DMS 273 (cell line): ENCODE data around the gene SAMSN1.

Source experiments
- DNase-seq: peaks from one replicate; lab custom pipeline; 2025; ENCODE audit not compliant: unreplicated experiment; lab: John Stamatoyannopoulos, UW

Gene SAMSN1

DNA sequence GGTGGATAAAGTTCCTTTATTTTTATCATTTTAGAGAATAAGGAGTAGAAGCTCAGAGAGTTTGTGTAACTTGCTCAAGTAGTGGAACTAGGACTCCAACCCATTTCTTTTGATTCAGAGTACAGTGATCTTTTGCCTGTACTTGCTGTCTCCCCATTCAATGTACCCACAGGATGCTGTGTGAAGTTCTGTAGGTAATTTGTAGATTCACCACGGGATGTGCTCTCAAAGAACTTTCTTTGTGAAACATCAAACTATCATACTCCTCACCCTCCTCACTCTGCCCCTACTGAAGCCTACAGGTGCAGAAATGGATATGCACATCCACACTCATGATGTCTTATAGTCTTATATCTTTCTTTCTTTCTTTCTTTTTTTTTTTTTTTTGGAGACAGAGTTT, 97.3 kb downstream of the SAMSN1 start:
- no peak for DNase-seq

DNA sequence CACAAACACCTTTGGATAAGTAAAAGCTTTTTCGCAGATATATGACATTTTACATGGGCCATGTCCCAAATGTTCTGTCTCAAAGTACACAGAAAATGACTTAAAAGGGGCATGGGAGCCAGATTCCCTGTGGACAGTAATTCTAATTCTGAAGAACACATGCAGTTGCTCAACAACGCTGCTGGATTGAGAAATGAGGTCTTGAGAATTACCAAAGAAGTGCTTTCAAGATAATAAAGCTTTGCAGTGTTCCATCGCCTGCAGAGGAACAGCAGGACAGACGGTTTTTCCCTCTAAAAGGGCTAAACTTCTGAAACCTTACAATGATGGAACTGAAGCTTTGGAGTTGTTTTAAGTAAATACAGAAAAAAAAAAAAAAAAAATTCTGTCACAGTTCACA, 107.9 kb downstream of the SAMSN1 start:
- no peak for DNase-seq

GRCh38 chr21:14435423-14435822, 110.7 kb downstream of the SAMSN1 start:
- no peak for DNase-seq
